GM23338 (cell line): Measurements from ENCODE around the gene DELE1. TPM values are rescaled to one million over a fixed set of nuclear protein-coding genes. Genes with fewer than 3 reads are reported as not detected.

Experiments
- ATAC-seq: fragments of 200-7000 bp; cut with Tn5 transposase; 3 replicates; pipeline ENCODE4 v1.9.1; 2020
- DNase-seq: peaks from one replicate; pipeline ENCODE4 v3.0.0-alpha.2; 2015; ENCODE audit warnings: low spot score
- H2AFZ ChIP-seq: fragments of 200-600 bp; sonication (generic); 2 replicates; pipeline ENCODE4 v1.8.0; 2016; ENCODE audit warnings: antibody characterized with exemption, mild to moderate bottlenecking, moderate library complexity
- H3F3A ChIP-seq: fragments of 200-600 bp; sonication (generic); replicated peaks from 2 replicates; pipeline ENCODE4 v1.8.0; 2017; ENCODE audit warnings: antibody characterized with exemption, mixed run types, low read depth
- H3K27ac ChIP-seq: fragments of 200-600 bp; sonication (generic); 2 replicates; pipeline ENCODE4 v1.6.1; 2016; ENCODE audit warnings: low read depth
- H3K27me3 ChIP-seq: fragments of 200-600 bp; sonication (generic); 2 replicates; pipeline ENCODE4 v1.8.0; 2016; ENCODE audit warnings: mild to moderate bottlenecking, mixed run types, moderate library complexity; ENCODE audit not compliant: insufficient read depth
- H3K36me3 ChIP-seq: fragments of 200-600 bp; sonication (generic); 2 replicates; pipeline ENCODE4 v1.8.0; 2016; ENCODE audit warnings: mild to moderate bottlenecking; ENCODE audit not compliant: insufficient read depth
- H3K4me1 ChIP-seq: fragments of 200-600 bp; sonication (generic); 2 replicates; pipeline ENCODE4 v1.8.0; 2016; ENCODE audit warnings: mild to moderate bottlenecking, moderate library complexity; ENCODE audit not compliant: insufficient read depth
- H3K4me2 ChIP-seq: fragments of 200-600 bp; sonication (generic); 2 replicates; pipeline ENCODE4 v1.7.1; 2017; ENCODE audit warnings: mixed run types
- H3K4me3 ChIP-seq: fragments of 200-600 bp; sonication (generic); 2 replicates; pipeline ENCODE4 v1.6.1; 2016; ENCODE audit warnings: mixed run types
- H3K79me2 ChIP-seq: fragments of 200-600 bp; sonication (generic); replicated peaks from 2 replicates; pipeline ENCODE4 v1.8.0; 2017; ENCODE audit warnings: mild to moderate bottlenecking; ENCODE audit not compliant: insufficient read depth
- H3K9me2 ChIP-seq: fragments of 200-600 bp; sonication (generic); 2 replicates; pipeline ENCODE4 v1.8.0; 2017; ENCODE audit not compliant: insufficient read depth
- H4K20me1 ChIP-seq: fragments of 200-600 bp; sonication (generic); replicated peaks from 2 replicates; pipeline ENCODE4 v1.8.0; 2017; ENCODE audit warnings: mild to moderate bottlenecking; ENCODE audit not compliant: insufficient read depth
- H3K27ac Mint-ChIP-seq: 2 replicates; pipeline ENCODE4 v1.8.0; 2020; ENCODE audit warnings: inconsistent platforms, mild to moderate bottlenecking, moderate library complexity, mixed read lengths
- H3K27me3 Mint-ChIP-seq: 3 replicates; pipeline ENCODE4 v1.8.0; 2022; ENCODE audit warnings: low read depth, mild to moderate bottlenecking, moderate library complexity, mixed read lengths, inconsistent platforms; ENCODE audit not compliant: insufficient read depth, poor library complexity
- H3K36me3 Mint-ChIP-seq: 3 replicates; pipeline ENCODE4 v1.8.0; 2021; ENCODE audit warnings: low read depth, mild to moderate bottlenecking, inconsistent platforms, moderate library complexity, mixed read lengths
- H3K4me1 Mint-ChIP-seq: 3 replicates; pipeline ENCODE4 v1.8.0; 2020; ENCODE audit warnings: mild to moderate bottlenecking, inconsistent platforms, mixed read lengths
- H3K4me3 Mint-ChIP-seq: 3 replicates; pipeline ENCODE4 v1.8.0; 2021; ENCODE audit warnings: moderate library complexity, mild to moderate bottlenecking, inconsistent platforms, mixed read lengths
- H3K9me3 Mint-ChIP-seq: 3 replicates; pipeline ENCODE4 v1.8.0; 2020; ENCODE audit warnings: moderate library complexity, mild to moderate bottlenecking, inconsistent platforms, mixed read lengths
- EZH2 ChIP-seq: fragments of 200-600 bp; sonication (generic); IDR thresholded peaks from one replicate; pipeline ENCODE4 v1.8.0; 2017; ENCODE audit warnings: antibody characterized with exemption, mild to moderate bottlenecking, low read depth; ENCODE audit not compliant: unreplicated experiment
- EZH2phosphoT487 ChIP-seq: fragments of 200-600 bp; sonication (generic); IDR thresholded peaks from one replicate; pipeline ENCODE4 v1.8.1; 2018; ENCODE audit warnings: antibody characterized with exemption; ENCODE audit not compliant: unreplicated experiment
- NANOG ChIP-seq: IDR thresholded peaks from 2 replicates; pipeline ENCODE4 v1.6.1; 2016; ENCODE audit warnings: antibody characterized with exemption, borderline replicate concordance
- ZNF331 ChIP-seq: fragments of 250-450 bp; sonication (Bioruptor Pico); IDR thresholded peaks from 2 replicates; pipeline ENCODE4 v1.5.0; 2020; ENCODE audit warnings: low read depth, mild to moderate bottlenecking, moderate library complexity
- polyA plus RNA-seq: library from polyadenylated mRNA; unstranded; fragments of >200 nt; fragmentation: Nextera tagmentation; extraction: Ambion mirVana; gene quantifications from 2 replicates; pipeline ENCODE4 v1.2.1, GENCODE V29; 2016
- total RNA-seq: library from RNA; depleted of rRNA; stranded (reverse); fragments of >200 nt; shearing (Covaris generic); gene quantifications from 2 replicates; pipeline ENCODE4 v1.2.3, GENCODE V29; 2014
- TF ChIP-seq, protein P1 (sequence below): fragments of 250-450 bp; sonication (Bioruptor Pico); IDR thresholded peaks from 2 replicates; pipeline ENCODE4 v1.5.0; 2020; ENCODE audit warnings: mild to moderate bottlenecking, moderate library complexity
- TF ChIP-seq, protein P2 (sequence below): IDR thresholded peaks from one replicate; pipeline ENCODE4 v1.6.1; 2018; ENCODE audit warnings: antibody characterized with exemption; ENCODE audit not compliant: unreplicated experiment

DELE1 gene
- total and polyA plus RNA-seq, 2 experiments from 2014 or later = 26.9 to 62.2 TPM

DNA sequence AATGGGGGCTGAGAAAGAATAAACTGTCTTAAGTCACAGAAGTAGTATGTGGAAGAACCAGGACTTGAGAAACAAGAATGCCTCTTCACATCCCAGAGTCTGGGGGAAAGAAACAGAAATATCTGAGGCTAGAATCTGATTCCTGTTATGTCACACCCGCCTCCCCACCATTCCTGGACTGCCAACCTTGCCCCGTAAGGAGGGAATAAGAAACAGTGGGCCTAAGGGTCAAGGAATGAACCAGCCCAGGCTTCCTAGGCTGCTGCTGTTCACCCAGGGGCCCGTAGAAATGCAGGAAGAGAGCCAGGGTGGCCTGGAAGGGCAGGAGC lies 49.8 kb upstream of the DELE1 start (continued):
- TF ChIP-seq, protein P1, sequence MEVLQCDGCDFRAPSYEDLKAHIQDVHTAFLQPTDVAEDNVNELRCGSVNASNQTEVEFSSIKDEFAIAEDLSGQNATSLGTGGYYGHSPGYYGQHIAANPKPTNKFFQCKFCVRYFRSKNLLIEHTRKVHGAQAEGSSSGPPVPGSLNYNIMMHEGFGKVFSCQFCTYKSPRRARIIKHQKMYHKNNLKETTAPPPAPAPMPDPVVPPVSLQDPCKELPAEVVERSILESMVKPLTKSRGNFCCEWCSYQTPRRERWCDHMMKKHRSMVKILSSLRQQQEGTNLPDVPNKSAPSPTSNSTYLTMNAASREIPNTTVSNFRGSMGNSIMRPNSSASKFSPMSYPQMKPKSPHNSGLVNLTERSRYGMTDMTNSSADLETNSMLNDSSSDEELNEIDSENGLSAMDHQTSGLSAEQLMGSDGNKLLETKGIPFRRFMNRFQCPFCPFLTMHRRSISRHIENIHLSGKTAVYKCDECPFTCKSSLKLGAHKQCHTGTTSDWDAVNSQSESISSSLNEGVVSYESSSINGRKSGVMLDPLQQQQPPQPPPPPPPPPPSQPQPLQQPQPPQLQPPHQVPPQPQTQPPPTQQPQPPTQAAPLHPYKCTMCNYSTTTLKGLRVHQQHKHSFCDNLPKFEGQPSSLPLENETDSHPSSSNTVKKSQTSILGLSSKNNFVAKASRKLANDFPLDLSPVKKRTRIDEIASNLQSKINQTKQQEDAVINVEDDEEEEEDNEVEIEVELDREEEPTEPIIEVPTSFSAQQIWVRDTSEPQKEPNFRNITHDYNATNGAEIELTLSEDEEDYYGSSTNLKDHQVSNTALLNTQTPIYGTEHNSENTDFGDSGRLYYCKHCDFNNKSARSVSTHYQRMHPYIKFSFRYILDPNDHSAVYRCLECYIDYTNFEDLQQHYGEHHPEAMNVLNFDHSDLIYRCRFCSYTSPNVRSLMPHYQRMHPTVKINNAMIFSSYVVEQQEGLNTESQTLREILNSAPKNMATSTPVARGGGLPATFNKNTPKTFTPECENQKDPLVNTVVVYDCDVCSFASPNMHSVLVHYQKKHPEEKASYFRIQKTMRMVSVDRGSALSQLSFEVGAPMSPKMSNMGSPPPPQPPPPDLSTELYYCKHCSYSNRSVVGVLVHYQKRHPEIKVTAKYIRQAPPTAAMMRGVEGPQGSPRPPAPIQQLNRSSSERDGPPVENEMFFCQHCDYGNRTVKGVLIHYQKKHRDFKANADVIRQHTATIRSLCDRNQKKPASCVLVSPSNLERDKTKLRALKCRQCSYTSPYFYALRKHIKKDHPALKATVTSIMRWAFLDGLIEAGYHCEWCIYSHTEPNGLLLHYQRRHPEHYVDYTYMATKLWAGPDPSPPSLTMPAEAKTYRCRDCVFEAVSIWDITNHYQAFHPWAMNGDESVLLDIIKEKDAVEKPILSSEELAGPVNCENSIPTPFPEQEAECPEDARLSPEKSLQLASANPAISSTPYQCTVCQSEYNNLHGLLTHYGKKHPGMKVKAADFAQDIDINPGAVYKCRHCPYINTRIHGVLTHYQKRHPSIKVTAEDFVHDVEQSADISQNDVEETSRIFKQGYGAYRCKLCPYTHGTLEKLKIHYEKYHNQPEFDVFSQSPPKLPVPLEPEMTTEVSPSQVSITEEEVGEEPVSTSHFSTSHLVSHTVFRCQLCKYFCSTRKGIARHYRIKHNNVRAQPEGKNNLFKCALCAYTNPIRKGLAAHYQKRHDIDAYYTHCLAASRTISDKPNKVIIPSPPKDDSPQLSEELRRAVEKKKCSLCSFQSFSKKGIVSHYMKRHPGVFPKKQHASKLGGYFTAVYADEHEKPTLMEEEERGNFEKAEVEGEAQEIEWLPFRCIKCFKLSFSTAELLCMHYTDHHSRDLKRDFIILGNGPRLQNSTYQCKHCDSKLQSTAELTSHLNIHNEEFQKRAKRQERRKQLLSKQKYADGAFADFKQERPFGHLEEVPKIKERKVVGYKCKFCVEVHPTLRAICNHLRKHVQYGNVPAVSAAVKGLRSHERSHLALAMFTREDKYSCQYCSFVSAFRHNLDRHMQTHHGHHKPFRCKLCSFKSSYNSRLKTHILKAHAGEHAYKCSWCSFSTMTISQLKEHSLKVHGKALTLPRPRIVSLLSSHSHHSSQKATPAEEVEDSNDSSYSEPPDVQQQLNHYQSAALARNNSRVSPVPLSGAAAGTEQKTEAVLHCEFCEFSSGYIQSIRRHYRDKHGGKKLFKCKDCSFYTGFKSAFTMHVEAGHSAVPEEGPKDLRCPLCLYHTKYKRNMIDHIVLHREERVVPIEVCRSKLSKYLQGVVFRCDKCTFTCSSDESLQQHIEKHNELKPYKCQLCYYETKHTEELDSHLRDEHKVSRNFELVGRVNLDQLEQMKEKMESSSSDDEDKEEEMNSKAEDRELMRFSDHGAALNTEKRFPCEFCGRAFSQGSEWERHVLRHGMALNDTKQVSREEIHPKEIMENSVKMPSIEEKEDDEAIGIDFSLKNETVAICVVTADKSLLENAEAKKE = no peak
- TF ChIP-seq EZH2 = no peak
- TF ChIP-seq ZNF331 (CRISPR knock-in tag) = no peak
- no peak for TF ChIP-seq NANOG
- TF ChIP-seq EZH2phosphoT487 = no peak

DNA sequence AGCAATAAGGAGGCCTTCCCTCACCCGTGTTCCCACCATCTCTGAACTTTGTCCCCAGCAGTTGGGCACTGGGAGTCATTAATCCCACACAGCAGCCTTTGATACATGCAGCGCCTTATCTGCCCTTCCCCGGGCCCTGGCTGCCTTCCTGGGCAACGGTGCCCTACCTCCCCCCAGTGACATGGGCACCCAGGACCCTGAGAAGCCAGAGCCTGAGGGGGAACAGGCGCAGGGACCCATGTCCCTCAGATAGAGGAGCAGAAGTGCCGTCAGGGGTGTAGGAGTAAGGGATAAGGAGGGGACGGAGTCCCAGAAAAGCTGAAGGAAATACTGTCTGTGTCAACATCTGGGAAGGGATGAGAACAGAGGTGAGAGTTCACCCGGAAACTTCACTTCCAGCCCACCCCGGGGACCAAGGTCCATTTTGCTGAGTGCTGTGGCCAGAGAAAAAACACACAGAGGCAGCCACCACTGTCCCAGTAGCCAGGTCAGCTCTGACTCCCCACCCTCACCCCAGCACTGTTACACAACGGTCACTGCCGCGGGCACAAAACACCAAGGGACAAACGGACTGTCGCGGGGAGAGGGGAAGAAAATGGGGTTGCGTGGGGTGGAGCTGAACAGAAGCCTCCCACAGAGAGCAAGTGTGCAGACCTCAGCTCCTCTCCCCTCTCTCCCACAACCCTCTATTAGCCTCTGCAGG lies 49.3 kb upstream of the DELE1 start:
- Mint-ChIP-seq H3K36me3 (peaks cover 26% of the 10 kb centered on the region), H3K4me3 (peak overlapping the region; percentile 86), H3K9me3 (no peaks in the 10 kb centered on the region), H3K27ac (peak overlapping the region; percentile 66; the same call in 1 of the 2 replicates), H3K27me3 (peaks cover 26% of the 10 kb centered on the region), H3K4me1 (peaks cover 58% of the 10 kb centered on the region)
- no peak for DNase-seq
- no peak for ATAC-seq
- Histone ChIP-seq H3K4me2 (peak overlapping the region; percentile 97), H3K36me3 (no peaks in the 10 kb centered on the region), H2AFZ (no peak overlapping the region), H4K20me1 (peaks cover 28% of the 10 kb centered on the region; the same call in 1 of the 2 replicates), H3K9me2 (no peaks in the 10 kb centered on the region), H3K27ac (peak overlapping the region; percentile 78), H3F3A (peaks cover 14% of the 10 kb centered on the region), H3K79me2 (peaks cover 82% of the 10 kb centered on the region), H3K27me3 (no peaks in the 10 kb centered on the region), H3K4me1 (peaks cover 56% of the 10 kb centered on the region), H3K4me3 (peak overlapping the region; percentile 98)
- TF ChIP-seq, protein P2, sequence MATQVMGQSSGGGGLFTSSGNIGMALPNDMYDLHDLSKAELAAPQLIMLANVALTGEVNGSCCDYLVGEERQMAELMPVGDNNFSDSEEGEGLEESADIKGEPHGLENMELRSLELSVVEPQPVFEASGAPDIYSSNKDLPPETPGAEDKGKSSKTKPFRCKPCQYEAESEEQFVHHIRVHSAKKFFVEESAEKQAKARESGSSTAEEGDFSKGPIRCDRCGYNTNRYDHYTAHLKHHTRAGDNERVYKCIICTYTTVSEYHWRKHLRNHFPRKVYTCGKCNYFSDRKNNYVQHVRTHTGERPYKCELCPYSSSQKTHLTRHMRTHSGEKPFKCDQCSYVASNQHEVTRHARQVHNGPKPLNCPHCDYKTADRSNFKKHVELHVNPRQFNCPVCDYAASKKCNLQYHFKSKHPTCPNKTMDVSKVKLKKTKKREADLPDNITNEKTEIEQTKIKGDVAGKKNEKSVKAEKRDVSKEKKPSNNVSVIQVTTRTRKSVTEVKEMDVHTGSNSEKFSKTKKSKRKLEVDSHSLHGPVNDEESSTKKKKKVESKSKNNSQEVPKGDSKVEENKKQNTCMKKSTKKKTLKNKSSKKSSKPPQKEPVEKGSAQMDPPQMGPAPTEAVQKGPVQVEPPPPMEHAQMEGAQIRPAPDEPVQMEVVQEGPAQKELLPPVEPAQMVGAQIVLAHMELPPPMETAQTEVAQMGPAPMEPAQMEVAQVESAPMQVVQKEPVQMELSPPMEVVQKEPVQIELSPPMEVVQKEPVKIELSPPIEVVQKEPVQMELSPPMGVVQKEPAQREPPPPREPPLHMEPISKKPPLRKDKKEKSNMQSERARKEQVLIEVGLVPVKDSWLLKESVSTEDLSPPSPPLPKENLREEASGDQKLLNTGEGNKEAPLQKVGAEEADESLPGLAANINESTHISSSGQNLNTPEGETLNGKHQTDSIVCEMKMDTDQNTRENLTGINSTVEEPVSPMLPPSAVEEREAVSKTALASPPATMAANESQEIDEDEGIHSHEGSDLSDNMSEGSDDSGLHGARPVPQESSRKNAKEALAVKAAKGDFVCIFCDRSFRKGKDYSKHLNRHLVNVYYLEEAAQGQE = no peak
